Heart right ventricle (tissue), 16 donors: ENCODE data around the gene MT2A. TPM values are rescaled to one million over a fixed set of nuclear protein-coding genes. Genes with fewer than 3 reads are reported as not detected.

Experiments
- ATAC-seq, 8 donors: fragments of 200-7000 bp; cut with Tn5 transposase; one replicate each; pipeline ENCODE4 v1.9.1; 2020; ENCODE audit warnings: mild to moderate bottlenecking in 8 of 8, moderate library complexity in 8 of 8, moderate number of reproducible peaks in 1 of 8
- DNase-seq, 2 donors: peaks; one replicate each; pipeline ENCODE4 v3.0.0-alpha.2; 2020
- H3K27ac ChIP-seq, 10 donors: fragments of 200-600 bp; sonication (generic) in 2 of 10; one replicate each; pipeline versions ENCODE4 v1.5.0 to v1.8.0; 2020 to 2022; ENCODE audit warnings: mild to moderate bottlenecking in 3 of 10
- H3K27me3 ChIP-seq, 7 donors: fragments of 200-600 bp; one replicate each; pipeline ENCODE4 v1.8.0; 2021 to 2022; ENCODE audit warnings: mild to moderate bottlenecking in 2 of 7
- H3K36me3 ChIP-seq, 9 donors: fragments of 200-600 bp; sonication (generic) in 1 of 9; one replicate each; pipeline versions ENCODE4 v1.5.0 to v1.8.0; 2020 to 2022; ENCODE audit warnings: mild to moderate bottlenecking in 2 of 9
- H3K4me1 ChIP-seq, 9 donors: fragments of 200-600 bp; sonication (generic) in 1 of 9; one replicate each; pipeline versions ENCODE4 v1.5.0 to v1.8.0; 2020 to 2022; ENCODE audit warnings: mild to moderate bottlenecking in 4 of 9
- H3K4me3 ChIP-seq, 10 donors: fragments of 200-600 bp; sonication (generic) in 2 of 10; one replicate each; pipeline versions ENCODE4 v1.5.0 to v1.8.0; 2020 to 2022; ENCODE audit warnings: mild to moderate bottlenecking in 7 of 10, moderate library complexity in 2 of 10
- H3K9me3 ChIP-seq, 11 donors: fragments of 200-600 bp in 10 of 11; sonication (generic) in 2 of 11; one replicate each; pipeline versions ENCODE4 v1.5.0 to v1.8.0; 2013 to 2022; ENCODE audit warnings: mild to moderate bottlenecking in 2 of 11, control low read depth in 1 of 11, moderate library complexity in 1 of 11
- WGBS, 2 donors: extraction: QIAGEN DNeasy Blood & Tissue Kit; methylation state at CpG; one replicate each; pipeline ENCODE4 v1.1.7; 2013; ENCODE audit warnings: inconsistent platforms in 1 of 2; 5-methylcytosine and 5-hydroxymethylcytosine counted together
- intact Hi-C, 10 donors: fragments of 100-400 bp; cut with DNase I; formaldehyde crosslinking; loops; one replicate each; pipeline versions ENCODE4 v1.11.1 to v1.14.2; 2022
- polyA plus RNA-seq, 2 donors: library from polyadenylated mRNA; stranded (reverse); fragments of 200-250 nt; gene quantifications; one replicate each; pipeline ENCODE4 v1.2.3, GENCODE V29; 2013
- total RNA-seq, 10 donors: library from RNA; stranded (reverse); fragmentation: NEBNext Ultra II Directional in 3 of 10; extraction: Animal tissue kit (Norgen Biotek cat#: 25700) in 3 of 10; gene quantifications; one replicate each; pipeline versions ENCODE4 v1.2.1 to v1.2.4, GENCODE V29; 2021 to 2023
- TF ChIP-seq, protein P1 (sequence below), 9 donors: fragments of 200-600 bp; sonication (generic) in 2 of 9; IDR thresholded peaks; one replicate each; pipeline versions ENCODE4 v1.5.0 to v1.8.0; 2021 to 2022; ENCODE audit warnings: antibody characterized with exemption in 9 of 9, mild to moderate bottlenecking in 5 of 9, moderate library complexity in 1 of 9
- donor health status: Arrhythmogenic right ventricular cardiomyopathy.
- donor health status: ischemic (EF 13 %, LVEDD 7.1; RV severe dilation, severe dysfunction).
- donor health status: healthy with polysubstance abuse.
- donor health status: DM: no; HTN: yes; CAD: no.
- donor health status: DM: no; HTN: no; CAD: no.
- donor health status: ischemic (EF 25% LVEDD 6.9; RV normal size, moderate dysfunction).
- donor health status: ischemic (EF 25% LVEDD 5.7; RV mildly dilated, moderate dysfunction).
- donor health status: healthy.
- donor health status: DM: yes; HTN: yes; CAD: no.
- donor health status: Ischemic cardiomyopathy.
- donor health status: ischemic (EF 35%, LVEDD 5.7; RV mildly dilated, moderate dysfunction).
- donor health status: nonischemic (EF 11% LVEDD 7.7; RV severe dilation, severe dysfunction).
- donor health status: DM: yes; HTN: yes; CAD: no.
- donor health status: PGD.
- donor health status: ischemic (EF 29% LVEDD 5.4; RV normal size, mild dysfunction).
- donor health status: nonischemic (EF 23%, LVEDD 6.1; RV moderate dilation, normal function).

The MT2A gene
- total and polyA plus RNA-seq, 12 donors: 88.8 to 354 (median 116) TPM

- no peak for ATAC-seq
- intact Hi-C loops: no loop called here
- no peaks in the 10 kb centered on the region for H3K36me3 ChIP-seq
- no peaks in the 10 kb centered on the region for H3K4me1 ChIP-seq
- TF ChIP-seq, protein P1, sequence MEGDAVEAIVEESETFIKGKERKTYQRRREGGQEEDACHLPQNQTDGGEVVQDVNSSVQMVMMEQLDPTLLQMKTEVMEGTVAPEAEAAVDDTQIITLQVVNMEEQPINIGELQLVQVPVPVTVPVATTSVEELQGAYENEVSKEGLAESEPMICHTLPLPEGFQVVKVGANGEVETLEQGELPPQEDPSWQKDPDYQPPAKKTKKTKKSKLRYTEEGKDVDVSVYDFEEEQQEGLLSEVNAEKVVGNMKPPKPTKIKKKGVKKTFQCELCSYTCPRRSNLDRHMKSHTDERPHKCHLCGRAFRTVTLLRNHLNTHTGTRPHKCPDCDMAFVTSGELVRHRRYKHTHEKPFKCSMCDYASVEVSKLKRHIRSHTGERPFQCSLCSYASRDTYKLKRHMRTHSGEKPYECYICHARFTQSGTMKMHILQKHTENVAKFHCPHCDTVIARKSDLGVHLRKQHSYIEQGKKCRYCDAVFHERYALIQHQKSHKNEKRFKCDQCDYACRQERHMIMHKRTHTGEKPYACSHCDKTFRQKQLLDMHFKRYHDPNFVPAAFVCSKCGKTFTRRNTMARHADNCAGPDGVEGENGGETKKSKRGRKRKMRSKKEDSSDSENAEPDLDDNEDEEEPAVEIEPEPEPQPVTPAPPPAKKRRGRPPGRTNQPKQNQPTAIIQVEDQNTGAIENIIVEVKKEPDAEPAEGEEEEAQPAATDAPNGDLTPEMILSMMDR (IDR thresholded peaks at IDR 0.05): no peak
- WGBS, 2 donors: 75 to 79% methylated on average over 12 of the region's 12 CpGs
- peaks cover 0 to 22% (median 6%) of the 10 kb centered on the region in 7 donors for H3K27me3 ChIP-seq
- no peak within 1 kb of the TSS for H3K4me3 ChIP-seq
- H3K9me3 ChIP-seq: no peaks in the 10 kb centered on the region
- H3K27ac ChIP-seq: no peak within 1 kb of the TSS
- DNase-seq: no peak
Measured at GRCh38 chr16:56564793-56565477, 43.4 kb upstream of the MT2A start, which contains the start of gene MT4. Gene MT4, plus strand, starts transcription at chr16:56565073. Its CDS starts 56 bp downstream, at chr16:56565129.

DNA sequence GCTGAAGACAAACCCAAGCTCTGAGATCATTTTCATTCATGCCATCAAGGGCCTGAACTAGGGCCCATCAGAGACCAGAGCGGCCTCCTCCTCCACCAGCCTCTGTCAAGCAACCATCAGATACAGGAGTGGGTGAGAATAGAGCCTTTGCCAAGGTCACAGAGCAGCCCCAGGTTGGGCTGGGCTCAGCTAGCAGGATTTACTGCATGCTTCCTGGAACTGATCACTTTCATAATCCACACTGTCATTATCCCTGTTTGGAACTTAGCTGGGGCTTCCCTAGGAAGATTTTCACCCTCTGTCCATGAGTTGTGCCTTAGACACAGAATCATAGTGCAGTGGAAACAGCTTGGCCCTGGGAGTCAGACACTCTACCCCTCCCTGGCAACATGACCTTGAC is 38.4 kb upstream of the MT2A start:
- Histone ChIP-seq H3K4me3 (no peak overlapping the region), H3K27ac (no peak overlapping the region), H3K36me3 (no peaks in the 10 kb centered on the region), H3K27me3 (peaks cover 0 to 18% (median 2%) of the 10 kb centered on the region in 7 donors), H3K4me1 (no peaks in the 10 kb centered on the region), H3K9me3 (peaks cover 0 to 11% (median 0%) of the 10 kb centered on the region in 11 donors)
- TF ChIP-seq, protein P1 (IDR thresholded peaks at IDR 0.05): no peak
- ATAC-seq (no peak), DNase-seq (no peak)
- 94 to 100% methylated on average over 1 of the region's 1 CpG for WGBS, 2 donors
- intact Hi-C loops: loop anchor here in 3 of 10 donors (10.0 kb wide), 1 partner anchor 135 kb away; no protein-coding TSS in a partner anchor

DNA sequence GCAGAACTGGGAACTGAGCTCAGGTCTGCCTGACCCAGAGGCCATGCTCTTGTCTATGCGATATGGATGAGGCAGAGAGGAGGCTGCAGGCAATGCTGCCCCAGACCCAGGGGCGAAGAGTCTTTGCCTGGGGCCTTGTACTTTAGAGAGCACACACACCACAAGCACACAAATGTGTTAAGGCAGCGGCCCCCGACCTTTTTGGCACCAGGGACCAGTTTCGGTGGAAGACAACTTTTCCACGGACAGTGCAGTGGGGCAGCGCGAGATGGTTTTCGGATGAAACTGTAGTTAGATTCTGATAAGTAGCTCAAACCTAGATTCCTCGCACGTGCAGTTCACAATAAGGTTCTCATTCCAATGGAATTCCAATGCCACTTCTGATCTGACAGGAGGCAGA is 36.9 kb upstream of the MT2A start:
- Histone ChIP-seq H3K4me3 (no peak overlapping the region), H3K4me1 (no peaks in the 10 kb centered on the region), H3K27ac (no peak overlapping the region), H3K27me3 (peaks cover 0 to 12% (median 0%) of the 10 kb centered on the region in 7 donors), H3K36me3 (no peaks in the 10 kb centered on the region), H3K9me3 (peaks cover 0 to 11% (median 0%) of the 10 kb centered on the region in 11 donors)
- no peak for DNase-seq
- intact Hi-C loops: loop anchor here in 3 of 10 donors (10.0 kb wide), 1 partner anchor 133 kb away; no protein-coding TSS in a partner anchor
- 79 to 82% methylated on average over 11 of the region's 11 CpGs for WGBS, 2 donors
- TF ChIP-seq, protein P1 (IDR thresholded peaks at IDR 0.05): no peak
- no peak for ATAC-seq

- 53 to 75% methylated on average over 1 of the region's 1 CpG for WGBS, 2 donors
- DNase-seq (no peak), ATAC-seq (no peak)
- H3K36me3 ChIP-seq: no peaks in the 10 kb centered on the region
- H3K4me1 ChIP-seq: no peaks in the 10 kb centered on the region
- no peak overlapping the region for H3K4me3 ChIP-seq
- H3K9me3 ChIP-seq: peaks cover 0 to 11% (median 0%) of the 10 kb centered on the region in 11 donors
- no peak overlapping the region for H3K27ac ChIP-seq
- intact Hi-C loops: loop anchor here in 7 of 10 donors (5.0 to 10.0 kb wide), 2 partner anchors 128 to 130 kb away; no protein-coding TSS in a partner anchor
- TF ChIP-seq, protein P1 (IDR thresholded peaks at IDR 0.05): no peak
- peaks cover 0 to 3% (median 0%) of the 10 kb centered on the region in 7 donors for H3K27me3 ChIP-seq
Measured at GRCh38 chr16:56574625-56575024, 33.8 kb upstream of the MT2A start.
